Posterior cingulate gyrus (tissue), 11 donors: ENCODE results near the gene LPIN3.
A peak's percentile ranks its signal among the peaks of the same experiment; 100 is the strongest.

Experiments
- DNase-seq, 10 donors: peaks; one replicate each; pipeline versions ENCODE4 v3.0.0 to v3.0.0-alpha.2; 2020 to 2021; ENCODE audit warnings: mixed read lengths in 3 of 10
- intact Hi-C: fragments of 100-400 bp; cut with DNase I; formaldehyde crosslinking; loops from one replicate; pipeline ENCODE4 v1.15.1; 2023

Gene LPIN3

GRCh38 chr20:41386502-41387427 lies 46.1 kb downstream of the LPIN3 start:
- peak in 2 of 10 donors; percentile 24 to 57 for DNase-seq
- intact Hi-C loops, result no loop called here

- DNase-seq, result peak in 2 of 10 donors; percentile 16 to 43
These were observed 46.8 kb downstream of the LPIN3 start for GRCh38 chr20:41387444-41387851.

GRCh38 chr20:41390889-41391288 lies 50.3 kb downstream of the LPIN3 start:
- intact Hi-C loops, result no loop called here

More at GRCh38 chr20:41387444-41387851, 46.8 kb downstream of the LPIN3 start:
- intact Hi-C loops, result no loop called here

GRCh38 chr20:41391587-41392001 lies 51.0 kb downstream of the LPIN3 start:
- DNase-seq, result no peak
- intact Hi-C loops, result no loop called here

More at GRCh38 chr20:41390889-41391288, 50.3 kb downstream of the LPIN3 start:
- DNase-seq, result no peak

- intact Hi-C loops, result no loop called here
- DNase-seq, result peak in 1 of 10 donors; percentile 61
These were observed 51.7 kb downstream of the LPIN3 start for GRCh38 chr20:41392295-41392694.

- intact Hi-C loops, result no loop called here
- peak in 8 of 10 donors; percentile 21 to 86 (median 45) for DNase-seq
These were observed 52.5 kb downstream of the LPIN3 start for GRCh38 chr20:41392871-41393704.

GRCh38 chr20:41393705-41394066 lies 53.1 kb downstream of the LPIN3 start:
- peak in 8 of 10 donors; percentile 57 to 92 (median 64) for DNase-seq
- intact Hi-C loops, result no loop called here

GRCh38 chr20:41394081-41394480 lies 53.5 kb downstream of the LPIN3 start:
- intact Hi-C loops, result no loop called here
- DNase-seq, result peak in 1 of 10 donors; percentile 64

GRCh38 chr20:41394931-41395666 lies 54.5 kb downstream of the LPIN3 start:
- intact Hi-C loops, result no loop called here
- peak in 4 of 10 donors; percentile 23 to 85 (median 66) for DNase-seq

GRCh38 chr20:41395667-41396664 lies 55.3 kb downstream of the LPIN3 start:
- intact Hi-C loops, result no loop called here
- DNase-seq, result peak in 1 of 10 donors; percentile 66

- no peak for DNase-seq
- intact Hi-C loops, result no loop called here
These were observed 57.8 kb downstream of the LPIN3 start for GRCh38 chr20:41398408-41398807.

GRCh38 chr20:41403604-41404003 lies 63.0 kb downstream of the LPIN3 start:
- no peak for DNase-seq
- intact Hi-C loops, result no loop called here

GRCh38 chr20:41405436-41405835 lies 64.8 kb downstream of the LPIN3 start:
- DNase-seq, result no peak
- intact Hi-C loops, result no loop called here

GRCh38 chr20:41406353-41406752 lies 65.7 kb downstream of the LPIN3 start:
- no peak for DNase-seq
- intact Hi-C loops, result no loop called here

GRCh38 chr20:41406896-41407444 lies 66.3 kb downstream of the LPIN3 start:
- intact Hi-C loops, result no loop called here
- peak in 1 of 10 donors; percentile 59 for DNase-seq

- intact Hi-C loops, result no loop called here
- peak in 4 of 10 donors; percentile 23 to 87 (median 34) for DNase-seq
These were observed 67.0 kb downstream of the LPIN3 start for GRCh38 chr20:41407607-41408006.

- peak in 1 of 10 donors; percentile 71 for DNase-seq
- intact Hi-C loops, result no loop called here
These were observed 67.7 kb downstream of the LPIN3 start for GRCh38 chr20:41408156-41408794.

GRCh38 chr20:41408986-41409385 lies 68.4 kb downstream of the LPIN3 start:
- DNase-seq, result peak in 7 of 10 donors; percentile 31 to 91 (median 57)
- intact Hi-C loops, result no loop called here
